ENCODE results near the gene LPP.

GRCh38 chr3:188111002-188111584 is 42.9 kb upstream of the LPP start:
- TF ChIP-seq CTCF (IDR thresholded peaks at IDR 0.05), result no peak
- TF ChIP-seq ZFX (IDR thresholded peaks at IDR 0.05; ENCODE audit: borderline replicate concordance), result no peak

All from 22Rv1 (cell line).